HG02840 (cell line): ENCODE data around the gene SLC17A5.
"Not testable (repeated sequence)": the region's sequence is repeated elsewhere in the genome, so short reads cannot be mapped to it uniquely, and the experiment has no call there.

Experiments
- ATAC-seq: cut with Tn5 transposase; IDR thresholded peaks from one replicate; pipeline ENCODE4 v1.9.1; 2021; ENCODE audit warnings: mild to moderate bottlenecking, moderate library complexity, moderate number of reproducible peaks; ENCODE audit not compliant: unreplicated experiment, low FRiP score

SLC17A5 gene

DNA sequence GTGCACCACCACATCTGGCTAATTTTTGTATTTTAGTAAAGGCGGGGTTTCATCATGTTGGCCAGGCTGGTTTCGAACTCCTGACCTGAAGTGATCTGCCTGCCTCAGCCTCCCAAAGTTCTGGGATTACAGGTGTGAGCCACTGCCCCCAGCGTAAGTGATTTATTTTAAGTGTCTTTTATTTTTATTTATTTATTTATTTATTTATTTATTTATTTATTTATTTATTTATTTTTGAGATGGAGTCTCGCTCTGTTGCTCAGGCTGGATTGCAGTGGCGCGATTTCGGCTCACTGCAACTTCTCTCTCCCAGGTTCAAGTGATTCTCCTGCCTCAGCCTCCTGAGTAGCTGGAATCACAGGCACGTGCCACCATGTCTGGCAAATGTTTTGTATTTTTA is 30.3 kb downstream of the SLC17A5 start:
- not testable (repeated sequence) for ATAC-seq

DNA sequence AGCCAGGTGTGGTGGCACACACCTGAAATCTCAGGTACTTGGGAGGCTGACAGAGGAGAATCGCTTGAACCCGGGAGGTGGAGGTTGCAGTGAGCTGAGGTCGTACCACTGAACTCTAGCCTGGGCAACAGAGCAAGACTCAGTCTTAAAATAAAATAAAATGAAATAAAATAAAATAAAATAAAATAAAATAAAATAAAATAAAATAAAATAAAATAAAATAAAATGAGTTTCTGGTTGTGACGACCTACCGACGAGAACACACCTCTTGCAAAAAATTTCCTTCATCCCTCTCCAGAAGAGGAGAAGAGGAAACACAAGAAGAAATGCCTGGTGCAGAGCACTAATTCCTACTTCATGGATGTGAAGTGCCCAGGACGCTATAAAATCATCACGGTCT is 35.7 kb downstream of the SLC17A5 start:
- not testable (repeated sequence) for ATAC-seq

DNA sequence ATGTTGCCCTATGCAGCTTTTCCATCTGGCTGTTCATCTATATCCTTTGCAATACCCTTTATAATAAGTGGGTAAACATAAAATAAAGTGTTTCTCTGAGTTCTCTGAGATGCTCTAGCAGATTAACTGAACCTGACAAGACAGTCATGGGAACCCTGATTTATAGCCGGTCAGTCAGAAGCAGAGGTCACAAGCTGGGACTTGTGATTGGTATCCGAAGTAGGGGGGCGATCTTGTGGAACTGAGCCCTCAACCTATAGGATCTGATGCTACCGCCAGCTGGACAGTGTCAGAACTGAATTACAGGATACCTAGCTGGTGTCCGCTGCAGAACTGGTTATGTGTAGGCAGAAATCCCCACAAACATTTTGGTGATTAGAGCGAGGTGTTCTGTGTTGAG is 39.0 kb downstream of the SLC17A5 start:
- no peak for ATAC-seq

DNA sequence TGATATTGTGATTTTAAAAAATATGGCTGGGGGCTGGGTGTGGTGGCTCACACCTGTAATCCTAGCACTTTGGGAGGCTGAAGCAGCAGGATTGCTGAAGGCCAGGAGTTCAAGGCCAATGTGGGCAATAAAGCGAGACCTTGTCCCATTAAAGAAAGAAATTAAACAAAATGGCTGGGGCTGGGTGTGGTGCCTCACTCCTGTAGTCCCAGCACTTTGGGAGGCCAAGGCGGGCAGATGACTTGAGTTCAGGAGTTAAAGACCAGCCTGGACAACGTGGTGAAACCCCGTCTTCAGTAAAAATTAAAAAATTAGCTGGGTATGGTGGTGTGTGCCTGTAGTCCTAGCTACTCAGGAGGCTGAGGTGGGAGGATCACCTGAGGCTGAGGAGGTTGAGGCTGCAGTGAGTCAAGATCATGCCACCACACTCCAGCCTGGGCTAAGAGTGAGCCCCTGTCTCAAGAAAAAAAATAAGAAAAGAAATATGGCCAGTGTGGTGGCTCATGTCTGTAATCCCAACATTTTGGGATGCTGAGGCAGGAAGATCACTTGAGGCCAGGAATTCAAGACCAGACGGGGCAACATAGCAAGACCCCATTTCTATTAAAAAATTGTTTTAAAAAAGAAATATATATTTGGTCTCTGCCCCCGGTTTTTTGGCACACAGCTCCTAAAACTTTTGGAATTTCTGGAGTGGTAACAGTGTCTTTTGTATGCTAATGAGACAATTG is 39.8 kb downstream of the SLC17A5 start:
- no peak for ATAC-seq

DNA sequence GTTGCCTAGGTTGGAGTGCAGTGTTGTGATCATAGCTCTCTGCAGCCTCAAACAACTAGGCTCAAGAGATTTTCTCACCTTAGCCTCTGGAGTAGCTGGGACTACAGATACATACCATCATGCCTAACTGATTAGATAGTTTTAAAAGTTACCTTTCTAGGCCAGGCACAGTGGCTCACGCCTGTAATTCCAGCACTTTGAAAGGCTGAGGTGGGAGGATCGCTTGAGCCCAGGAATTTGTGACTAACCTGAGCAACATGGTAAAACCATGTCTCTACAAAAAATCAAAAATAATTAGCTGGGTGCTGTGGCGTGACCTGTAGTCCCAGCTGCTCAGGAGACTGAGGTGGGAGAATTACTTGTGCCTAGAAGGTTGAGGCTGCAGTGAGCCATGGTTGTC is 41.2 kb downstream of the SLC17A5 start:
- no peak for ATAC-seq

DNA sequence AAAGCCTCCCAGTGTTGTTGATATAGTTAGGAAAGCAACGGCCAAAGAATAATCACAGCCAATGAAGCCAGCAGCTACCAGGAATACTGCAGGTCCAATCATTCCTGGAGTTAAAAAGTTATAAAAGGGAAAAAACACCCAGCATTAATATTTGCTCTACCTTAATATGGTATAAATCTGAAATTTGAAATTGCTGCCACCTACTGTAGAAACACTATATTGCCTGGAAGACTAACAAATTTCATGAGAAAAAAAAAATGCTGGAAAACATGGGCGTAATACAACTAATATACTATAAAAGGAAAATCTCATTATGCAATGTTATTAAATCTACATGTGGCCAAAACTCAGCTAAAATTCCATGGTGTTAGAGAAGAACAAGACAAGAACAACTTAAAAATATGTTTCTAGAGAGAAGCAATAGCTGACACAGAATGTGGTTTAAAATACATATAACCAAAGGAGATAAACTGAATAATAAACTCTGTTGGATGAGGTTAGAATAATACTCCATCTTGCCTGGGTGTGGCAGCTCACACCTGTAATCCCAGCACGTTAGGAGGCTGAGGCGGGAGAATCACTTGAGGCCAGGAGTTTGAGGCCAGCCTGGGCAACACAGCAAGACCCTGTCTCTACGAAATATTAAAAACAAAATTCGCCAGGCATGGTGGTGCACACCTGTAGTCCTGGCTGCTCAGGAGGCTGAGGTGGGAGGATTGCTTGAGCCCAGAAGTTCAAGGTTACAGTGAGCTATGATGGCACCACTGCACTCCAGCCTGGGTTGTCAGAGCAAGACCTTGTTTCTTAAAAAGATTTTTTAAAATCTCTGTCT is 43.1 kb downstream of the SLC17A5 start:
- ATAC-seq = no peak

DNA sequence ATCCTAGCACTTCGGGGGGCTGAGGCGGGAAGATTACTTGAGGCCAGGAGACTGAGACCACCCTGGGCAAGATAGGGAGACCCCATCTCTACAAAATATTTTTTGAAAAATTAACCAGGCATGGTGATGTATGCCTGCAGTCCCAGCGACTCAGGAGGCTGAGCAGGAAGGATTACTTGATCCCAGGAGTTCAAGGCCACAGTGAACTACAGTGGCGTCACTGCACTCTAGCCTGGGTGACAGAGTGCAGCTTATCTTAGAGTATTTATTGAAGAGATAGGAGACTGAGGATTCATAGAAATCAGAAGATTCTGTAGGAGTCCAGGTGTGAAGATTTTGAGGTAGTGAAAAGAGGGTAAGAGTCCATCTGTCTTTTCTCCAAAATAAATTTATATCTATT is 45.0 kb downstream of the SLC17A5 start:
- ATAC-seq = no peak

DNA sequence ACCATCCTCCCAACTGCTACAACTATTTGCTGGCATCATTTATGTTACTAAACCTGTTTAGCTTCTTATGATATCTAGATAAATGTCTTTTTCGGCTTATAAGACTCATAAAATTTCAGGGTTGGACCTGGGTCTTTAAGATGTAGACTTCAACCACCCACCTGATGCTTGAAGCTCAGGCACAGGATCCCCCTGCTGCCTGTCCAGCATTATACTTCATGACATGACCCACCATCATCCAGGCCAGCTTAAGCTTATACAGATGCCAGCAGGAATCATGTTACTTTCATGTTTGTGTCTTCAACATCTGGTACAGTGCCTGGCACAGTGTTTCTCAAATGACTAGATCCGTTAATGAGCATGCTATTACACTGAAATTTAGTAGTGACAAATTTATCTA is 47.4 kb downstream of the SLC17A5 start:
- ATAC-seq = no peak

DNA sequence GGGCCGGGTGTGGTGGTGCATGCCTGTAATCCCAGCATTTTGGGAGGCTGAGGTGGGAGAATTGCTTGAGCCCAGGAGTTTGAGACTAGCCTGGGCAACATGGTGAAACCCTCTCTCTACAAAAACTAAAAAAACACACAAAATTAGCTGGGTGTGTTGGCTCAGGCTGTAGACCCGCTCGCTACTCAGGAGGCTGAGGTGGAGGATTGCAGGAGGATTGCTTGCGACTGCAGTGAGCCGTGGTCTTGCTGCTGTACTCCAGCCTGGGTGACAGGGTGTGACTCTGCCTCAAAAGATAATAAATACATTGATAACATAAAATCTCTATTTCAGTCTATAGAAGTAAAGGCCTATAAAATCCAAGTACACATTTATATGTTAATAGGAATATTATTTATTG is 49.3 kb downstream of the SLC17A5 start:
- ATAC-seq = no peak

DNA sequence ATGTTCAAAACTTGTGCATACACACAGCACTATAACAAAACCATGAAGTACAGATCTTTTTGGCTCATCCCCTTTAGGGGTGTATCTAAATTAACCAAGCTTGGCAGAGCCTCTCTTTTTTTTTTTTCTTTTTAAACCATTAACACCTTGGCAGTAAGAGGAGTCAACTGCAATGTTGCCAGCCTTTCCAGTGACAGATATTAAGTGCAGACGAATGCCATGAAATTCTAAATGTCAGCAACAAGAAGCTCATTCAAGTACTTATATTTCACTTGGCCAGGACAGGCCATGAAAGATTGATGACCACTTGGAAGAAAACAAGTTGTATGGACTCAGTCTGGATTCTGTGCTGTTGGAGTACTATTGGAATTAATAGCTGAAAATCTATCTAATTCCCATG is 49.8 kb downstream of the SLC17A5 start:
- ATAC-seq = no peak

DNA sequence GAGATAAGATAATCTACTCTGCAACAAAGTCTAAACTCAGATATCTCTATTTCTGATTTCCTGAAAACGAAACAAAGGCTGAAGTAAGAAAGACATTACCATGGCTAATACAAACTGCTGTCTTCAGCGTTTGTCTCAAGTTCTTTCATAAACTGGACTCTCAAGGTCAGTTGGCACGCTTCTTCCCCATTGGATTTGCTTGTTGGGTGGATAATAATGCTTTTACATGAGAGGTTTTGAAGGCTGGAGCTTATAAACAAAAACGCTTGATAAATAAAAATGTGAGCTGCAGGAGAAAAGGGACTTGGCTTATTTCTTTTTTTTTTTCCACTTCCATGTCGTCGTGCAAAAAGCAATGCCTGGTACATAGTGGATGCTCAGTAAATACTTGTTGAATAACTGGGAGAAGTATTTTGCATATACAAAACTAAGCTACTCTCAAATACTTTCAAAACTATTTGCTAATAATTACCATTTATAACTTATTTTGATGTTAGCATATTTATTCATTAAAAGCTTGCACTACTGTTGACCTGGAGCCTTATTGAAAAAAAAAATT is 67.3 kb downstream of the SLC17A5 start:
- ATAC-seq = peak; percentile 6

DNA sequence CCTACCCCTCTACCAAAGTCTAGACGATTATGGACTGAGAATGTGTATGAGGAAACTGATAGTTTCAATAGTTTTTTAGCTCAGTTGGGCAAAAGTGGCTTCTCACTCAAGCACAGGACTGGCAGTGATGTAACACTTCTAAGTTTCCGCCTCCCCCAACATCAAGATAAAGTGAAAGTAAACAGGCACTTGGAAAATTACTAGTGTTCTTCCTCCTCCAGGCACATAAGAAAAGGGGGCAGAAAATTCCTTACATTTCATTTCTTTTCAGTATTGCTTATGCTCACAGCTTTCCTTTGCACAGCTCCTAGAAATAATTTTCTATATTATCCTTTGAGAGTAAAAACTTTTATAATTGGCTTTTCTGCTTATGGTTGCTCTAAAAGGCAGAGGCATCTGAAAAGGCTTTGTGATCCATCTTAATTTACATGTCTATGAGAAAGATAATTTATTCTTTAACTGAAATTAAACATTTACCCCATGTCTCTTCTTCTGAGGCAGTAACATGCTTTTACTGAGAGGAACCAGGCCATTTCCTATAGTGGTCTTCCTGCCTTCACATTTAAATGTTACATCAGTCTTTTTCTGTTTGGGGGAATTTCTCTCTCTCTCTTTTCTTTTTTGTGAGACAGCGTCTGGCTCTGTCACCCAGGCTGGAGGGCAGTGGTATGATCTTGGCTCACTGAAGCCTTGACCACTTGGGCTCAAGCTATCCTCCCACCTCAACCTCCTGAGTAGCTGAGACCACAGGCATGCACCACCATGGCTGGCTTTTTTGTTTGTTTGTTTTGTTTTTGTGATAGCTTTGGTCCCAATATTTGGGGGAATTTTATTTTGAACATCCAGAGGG is 68.0 kb downstream of the SLC17A5 start:
- ATAC-seq = peak; percentile 79

DNA sequence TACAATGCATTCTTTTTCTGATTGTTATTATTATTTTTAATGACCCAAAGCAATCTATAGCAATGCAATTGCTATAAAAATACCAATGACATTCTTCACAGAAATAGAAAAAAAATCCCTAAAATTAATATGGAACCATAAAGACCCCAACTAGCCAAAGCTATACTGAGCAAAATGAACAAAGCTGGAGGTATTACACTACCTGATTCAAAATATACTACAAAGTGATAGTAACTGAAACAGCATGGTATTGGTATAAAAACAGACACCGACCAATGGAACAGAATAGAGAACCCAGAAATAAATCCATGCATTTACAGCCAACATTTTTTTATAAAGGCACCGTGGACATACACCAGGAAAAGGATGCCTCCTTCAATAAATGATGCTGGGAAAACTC is 72.5 kb downstream of the SLC17A5 start:
- ATAC-seq = no peak

DNA sequence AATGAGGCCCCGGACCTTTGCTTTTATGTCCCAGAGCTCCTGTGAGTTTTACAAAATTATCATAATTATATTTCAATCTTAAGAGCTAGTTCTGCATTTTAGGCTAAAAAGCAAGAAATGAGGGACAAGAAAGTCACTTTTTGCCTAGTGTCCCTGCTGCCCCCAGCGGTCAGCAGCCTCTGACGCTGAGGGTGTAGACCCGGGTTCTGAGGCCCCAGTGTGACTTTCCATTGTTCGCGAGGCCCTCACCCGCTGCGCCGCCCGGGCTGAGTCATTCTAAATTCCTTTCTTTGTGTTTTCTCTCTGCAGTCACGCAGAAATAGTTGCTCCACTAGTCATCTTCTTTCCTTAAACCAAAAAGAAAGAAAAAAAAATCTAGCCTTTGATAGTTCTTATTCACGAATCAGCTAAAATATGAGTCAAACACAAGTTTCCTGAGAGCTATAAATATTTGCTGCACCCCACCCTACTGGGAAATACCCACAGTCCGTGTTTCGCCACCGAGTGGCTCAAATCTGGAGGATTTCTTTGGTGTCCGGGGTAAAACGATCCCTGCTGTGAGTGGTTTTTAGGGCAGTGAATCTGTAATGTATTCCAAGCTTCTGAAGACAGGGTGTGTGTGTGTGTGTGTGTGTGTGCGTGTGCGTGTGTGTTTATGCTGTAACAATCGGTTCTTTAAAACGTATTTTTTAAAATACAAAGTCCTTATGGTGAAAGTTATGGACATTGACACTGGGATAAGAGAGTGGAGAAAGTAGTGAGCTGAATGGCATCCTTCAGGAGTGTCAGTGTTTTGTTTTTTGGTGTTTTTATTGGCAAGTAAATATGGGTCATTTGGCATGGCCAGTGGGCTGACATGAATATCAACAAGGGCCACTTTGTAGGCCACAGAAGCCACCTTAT is 73.3 kb downstream of the SLC17A5 start:
- ATAC-seq = peak; percentile 75

DNA sequence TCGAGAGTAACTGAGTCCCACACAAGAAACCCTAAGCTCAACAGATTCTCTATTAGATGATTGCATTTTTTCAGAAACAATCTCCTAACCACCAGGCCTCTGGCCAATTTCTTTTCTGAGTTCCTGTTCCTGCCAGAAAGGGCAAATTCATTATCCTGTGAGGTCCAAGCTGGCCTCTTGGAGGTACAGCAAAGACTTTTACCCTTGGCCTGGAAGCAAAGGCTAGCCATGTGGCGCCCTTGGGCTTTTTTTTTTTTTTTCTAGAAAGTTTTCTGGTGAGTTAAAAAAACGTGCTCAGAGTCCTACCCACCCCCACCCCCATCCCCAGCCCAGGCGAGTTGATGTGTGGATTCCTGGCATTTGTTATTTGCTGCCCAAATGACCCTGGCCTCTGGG is 73.9 kb downstream of the SLC17A5 start:
- ATAC-seq = no peak

DNA sequence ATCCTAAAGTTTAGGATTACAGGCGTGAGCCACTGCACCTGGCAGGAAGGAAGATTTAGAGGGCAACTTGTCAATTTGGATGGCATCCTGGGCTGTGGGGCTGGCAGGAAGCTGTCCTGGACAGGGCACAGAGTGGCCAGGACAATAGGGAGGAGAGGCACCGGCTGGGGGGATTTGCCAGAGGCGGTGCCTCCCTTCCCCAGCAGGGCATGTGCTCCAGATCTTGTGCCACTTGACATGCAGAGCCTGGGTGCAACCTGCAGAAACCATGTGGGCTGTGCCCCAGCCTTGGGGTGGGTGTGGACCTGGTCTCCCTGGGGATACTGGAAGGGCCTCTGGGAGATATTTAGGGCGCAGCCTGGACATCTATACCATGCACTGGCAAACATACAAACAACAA is 74.4 kb downstream of the SLC17A5 start:
- no peak for ATAC-seq

DNA sequence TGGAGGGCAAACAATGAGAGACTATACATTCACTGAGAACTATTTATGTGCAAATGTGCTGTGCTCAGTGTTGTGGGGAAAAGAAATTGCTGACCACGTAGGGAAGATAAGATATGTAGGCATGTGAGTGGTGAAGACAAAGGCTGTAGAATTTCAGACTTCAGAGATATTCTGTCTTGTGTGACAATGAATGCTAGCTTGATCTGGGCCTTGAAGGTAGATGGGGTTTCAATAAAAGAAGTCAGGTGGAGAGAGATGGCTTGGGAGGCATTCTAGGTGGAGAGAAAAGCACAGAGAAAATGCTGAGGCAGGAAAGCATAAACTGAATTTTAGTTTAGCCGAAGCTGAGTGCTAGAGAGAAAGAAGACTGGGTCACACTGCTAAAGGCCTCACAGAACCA is 76.1 kb downstream of the SLC17A5 start:
- ATAC-seq = no peak

DNA sequence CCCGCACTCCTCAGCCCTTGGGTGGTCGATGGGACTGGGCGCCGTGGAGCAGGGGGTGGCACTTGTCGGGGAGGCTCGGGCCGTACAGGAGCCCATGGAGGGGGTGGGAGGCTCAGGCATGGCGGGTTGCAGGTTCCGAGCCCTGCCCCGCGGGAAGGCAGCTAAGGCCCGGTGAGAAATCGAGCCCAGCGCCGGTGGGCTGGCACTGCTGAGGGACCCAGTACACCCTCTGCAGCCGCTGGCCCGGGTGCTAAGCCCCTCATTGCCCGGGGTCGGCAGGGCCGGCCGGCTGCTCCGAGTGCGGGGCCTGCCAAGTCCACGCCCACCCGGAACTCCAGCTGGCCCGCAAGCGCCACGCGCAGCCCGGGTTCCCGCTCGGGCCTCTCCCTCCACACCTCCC is 81.3 kb downstream of the SLC17A5 start:
- ATAC-seq = not testable (repeated sequence)
